GF-D8 (cell line): ENCODE results near the gene MBNL3.
"Not testable (repeated sequence)": the region's sequence is repeated elsewhere in the genome, so short reads cannot be mapped to it uniquely, and the experiment has no call there.

ENCODE experiments used
- DNase-seq: peaks from one replicate; lab custom pipeline; 2025; lab: John Stamatoyannopoulos, UW

MBNL3 gene

GRCh38 chrX:132369617-132370326 is 119.1 kb downstream of the MBNL3 start:
- DNase-seq = no peak

DNA sequence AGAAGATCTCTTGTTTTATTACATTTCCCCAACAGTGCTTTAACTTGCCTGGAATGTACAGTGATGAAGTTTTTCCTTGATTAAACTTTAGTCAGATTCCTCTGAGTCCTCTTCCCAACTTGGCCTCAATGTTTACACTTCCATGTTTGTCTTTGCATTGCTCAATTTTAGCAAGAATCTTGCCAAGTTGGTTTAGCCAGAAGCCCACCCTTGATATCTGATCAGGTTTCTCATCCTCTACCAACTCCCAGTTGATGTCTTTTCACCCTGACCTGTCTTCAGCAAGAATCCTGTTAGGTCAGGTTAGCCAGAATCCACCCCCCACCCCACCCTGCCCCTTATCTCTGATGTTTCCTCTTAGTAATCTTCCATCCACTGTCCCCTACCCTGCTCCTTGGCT is 120.9 kb downstream of the MBNL3 start:
- no peak for DNase-seq

- no peak for DNase-seq
Observed at GRCh38 chrX:132367314-132367713, 121.5 kb downstream of the MBNL3 start.

DNA sequence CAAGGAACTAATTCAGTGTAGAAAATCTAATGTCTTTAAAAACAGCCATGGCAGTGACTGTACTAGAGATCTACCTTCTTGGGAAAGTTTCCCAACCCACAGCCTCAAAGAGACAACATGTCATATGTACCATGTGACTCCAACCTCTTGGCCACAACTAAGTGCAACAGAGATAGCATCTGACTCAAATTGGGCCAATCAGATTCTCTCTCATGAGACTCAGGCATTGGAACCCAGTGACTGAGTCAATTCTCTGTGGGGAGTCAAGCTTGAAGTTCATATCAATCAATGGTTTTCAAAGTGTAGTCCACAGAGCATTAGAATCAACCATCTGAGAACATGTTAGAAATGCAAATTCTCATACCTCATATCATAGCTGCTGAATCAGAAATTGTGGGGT is 123.3 kb downstream of the MBNL3 start:
- no peak for DNase-seq

DNA sequence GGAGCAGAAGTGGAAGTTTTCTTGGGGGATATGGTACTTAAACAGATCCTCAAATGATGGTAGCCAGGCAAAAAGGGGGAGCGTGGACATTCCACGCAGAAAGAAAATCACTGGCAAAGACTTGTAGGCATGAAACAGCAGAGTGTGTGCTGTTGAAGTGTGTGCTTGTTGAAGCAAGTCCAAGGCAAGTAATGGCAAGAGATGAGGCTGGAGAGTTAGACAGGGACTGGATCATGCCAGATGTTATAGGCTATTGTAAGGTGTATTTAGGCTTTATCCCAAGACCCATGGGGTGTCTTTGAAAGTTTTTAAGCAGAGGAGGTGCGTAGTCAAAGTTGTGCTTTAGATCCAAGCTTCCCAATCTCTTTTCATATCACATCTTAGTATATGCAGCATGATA is 124.5 kb downstream of the MBNL3 start:
- DNase-seq = no peak

- DNase-seq = no peak
Observed at GRCh38 chrX:132353430-132353829, 135.4 kb downstream of the MBNL3 start.

- no peak for DNase-seq
Observed at GRCh38 chrX:132336172-132336571, 152.7 kb downstream of the MBNL3 start.

- DNase-seq = no peak
Observed at GRCh38 chrX:132333351-132333750, 155.5 kb downstream of the MBNL3 start.

- DNase-seq = no peak
Observed at GRCh38 chrX:132331532-132331931, 157.3 kb downstream of the MBNL3 start.

DNA sequence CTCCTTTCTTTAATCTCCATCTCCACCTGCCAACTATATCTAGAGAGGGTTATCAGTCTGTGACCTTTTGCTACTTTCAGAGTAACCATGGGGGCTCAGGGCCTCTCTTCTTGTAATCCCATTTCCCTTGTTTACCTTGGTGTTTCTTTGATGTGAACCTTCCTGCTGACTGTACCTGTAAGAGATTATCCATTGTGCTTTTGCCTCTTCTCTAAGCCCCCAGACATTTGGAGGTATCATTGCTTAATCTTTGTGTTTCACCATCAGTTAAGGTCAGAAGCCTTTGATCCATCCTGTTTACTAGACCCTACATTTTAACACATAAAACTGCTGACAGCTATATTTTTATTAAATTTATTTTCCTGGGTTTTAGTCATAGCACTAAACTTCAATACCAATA is 157.8 kb downstream of the MBNL3 start:
- DNase-seq = no peak

GRCh38 chrX:132330156-132330729 is 158.6 kb downstream of the MBNL3 start:
- no peak for DNase-seq

GRCh38 chrX:132326960-132327359 is 161.9 kb downstream of the MBNL3 start:
- not testable (repeated sequence) for DNase-seq
